Hepatocyte (in vitro differentiated cells): Measurements from ENCODE around the gene UPP1. TPM values are rescaled to one million over a fixed set of nuclear protein-coding genes. Genes with fewer than 3 reads are reported as not detected.

ENCODE experiments used
- DNase-seq: peaks from one replicate; pipeline ENCODE4 v3.0.0-alpha.2; 2016; ENCODE audit warnings: low spot score
- H2AFZ ChIP-seq: fragments of 200-600 bp; sonication (generic); 2 replicates; pipeline ENCODE4 v1.6.0; 2016; ENCODE audit warnings: antibody characterized with exemption, mild to moderate bottlenecking
- H3K27ac ChIP-seq: fragments of 200-600 bp; sonication (generic); 2 replicates; pipeline ENCODE4 v1.5.1; 2016; ENCODE audit warnings: mild to moderate bottlenecking
- H3K27me3 ChIP-seq: fragments of 200-600 bp; sonication (generic); 2 replicates; pipeline ENCODE4 v1.6.1; 2016
- H3K36me3 ChIP-seq: fragments of 200-600 bp; sonication (generic); replicated peaks from 2 replicates; pipeline ENCODE4 v1.5.1; 2016; ENCODE audit warnings: low read depth; ENCODE audit not compliant: insufficient read depth
- H3K4me1 ChIP-seq: fragments of 200-600 bp; sonication (generic); 2 replicates; pipeline ENCODE4 v1.5.1; 2016; ENCODE audit warnings: mild to moderate bottlenecking, moderate library complexity; ENCODE audit not compliant: insufficient read depth
- H3K4me2 ChIP-seq: fragments of 200-600 bp; sonication (generic); 2 replicates; pipeline ENCODE4 v1.6.0; 2016
- H3K4me3 ChIP-seq: fragments of 200-600 bp; sonication (generic); 2 replicates; pipeline ENCODE4 v1.5.1; 2016; ENCODE audit warnings: mild to moderate bottlenecking
- H3K79me2 ChIP-seq: fragments of 200-600 bp; sonication (generic); 2 replicates; pipeline ENCODE4 v1.6.0; 2017; ENCODE audit warnings: mild to moderate bottlenecking
- H3K9me2 ChIP-seq: fragments of 200-600 bp; sonication (generic); replicated peaks from 2 replicates; pipeline ENCODE4 v1.6.0; 2017; ENCODE audit warnings: mild to moderate bottlenecking; ENCODE audit not compliant: insufficient read depth
- H3K9me3 ChIP-seq: fragments of 200-600 bp; sonication (generic); 2 replicates; pipeline ENCODE4 v1.5.1; 2016; ENCODE audit warnings: low read depth, mild to moderate bottlenecking
- H4K20me1 ChIP-seq: fragments of 200-600 bp; sonication (generic); 2 replicates; pipeline ENCODE4 v1.6.0; 2016; ENCODE audit warnings: mild to moderate bottlenecking; ENCODE audit not compliant: insufficient read depth, poor library complexity, severe bottlenecking
- CTCF ChIP-seq: fragments of 200-600 bp; sonication (generic); IDR thresholded peaks from 2 replicates; pipeline ENCODE4 v1.5.1; 2016; ENCODE audit warnings: antibody characterized with exemption, mild to moderate bottlenecking; ENCODE audit not compliant: poor library complexity
- EZH2 ChIP-seq: fragments of 200-600 bp; sonication (generic); IDR thresholded peaks from 2 replicates; pipeline ENCODE4 v1.6.1; 2016; ENCODE audit warnings: antibody characterized with exemption, mild to moderate bottlenecking, borderline replicate concordance
- EZH2phosphoT487 ChIP-seq: fragments of 200-600 bp; sonication (generic); IDR thresholded peaks from one replicate; pipeline ENCODE4 v1.6.1; 2018; ENCODE audit warnings: antibody characterized with exemption, mild to moderate bottlenecking, low read depth, moderate library complexity; ENCODE audit not compliant: unreplicated experiment, severe bottlenecking
- WGBS: methylation state at CpG from one replicate; pipeline ENCODE4 v1.1.6; 2016; ENCODE audit warnings: low lambda C conversion rate; ENCODE audit errors: missing lambda C conversion rate; 5-methylcytosine and 5-hydroxymethylcytosine counted together
- polyA plus RNA-seq: library from polyadenylated mRNA; unstranded; fragments of >200 nt; fragmentation: Nextera tagmentation; extraction: Ambion mirVana; gene quantifications from 2 replicates; pipeline ENCODE4 v1.2.1, GENCODE V29; 2016
- total RNA-seq: library from RNA; depleted of rRNA; stranded (reverse); fragments of >200 nt; gene quantifications from 2 replicates; pipeline ENCODE4 v1.2.3, GENCODE V29; 2014

Gene UPP1
- total and polyA plus RNA-seq, 2 experiments from 2014 or later = 12.7 to 38.7 TPM

- Histone ChIP-seq H3K4me2 (peak overlapping the region; percentile 94), H3K9me3 (no peaks in the 10 kb centered on the region), H2AFZ (peak overlapping the region; percentile 87), H3K27me3 (no peaks in the 10 kb centered on the region), H3K79me2 (no peaks in the 10 kb centered on the region), H3K36me3 (no peaks in the 10 kb centered on the region), H3K4me3 (peak overlapping the region; percentile 90), H4K20me1 (no peaks in the 10 kb centered on the region), H3K27ac (peak overlapping the region; percentile 93), H3K4me1 (peaks cover 7% of the 10 kb centered on the region), H3K9me2 (no peaks in the 10 kb centered on the region)
- peak; percentile 62 for DNase-seq
- WGBS = 13% methylated on average over 28 of the region's 28 CpGs
- no peak for TF ChIP-seq CTCF
- no peak for TF ChIP-seq EZH2phosphoT487
- no peak for TF ChIP-seq EZH2
Measured at GRCh38 chr7:48090095-48090805, 1.2 kb downstream of the UPP1 start.

- Histone ChIP-seq H4K20me1 (no peaks in the 10 kb centered on the region), H3K4me1 (no peaks in the 10 kb centered on the region), H3K9me2 (no peaks in the 10 kb centered on the region), H3K4me3 (no peak overlapping the region), H3K36me3 (no peaks in the 10 kb centered on the region), H2AFZ (no peak overlapping the region), H3K4me2 (no peak overlapping the region), H3K79me2 (no peaks in the 10 kb centered on the region), H3K9me3 (no peaks in the 10 kb centered on the region), H3K27ac (no peak overlapping the region), H3K27me3 (no peaks in the 10 kb centered on the region)
- TF ChIP-seq EZH2phosphoT487 (no peak), EZH2 (no peak), CTCF (no peak)
- WGBS = 92% methylated on average over 10 of the region's 10 CpGs
- DNase-seq = no peak
Measured at GRCh38 chr7:48091506-48092433, 2.7 kb downstream of the UPP1 start.

- Histone ChIP-seq H4K20me1 (no peaks in the 10 kb centered on the region), H3K9me2 (no peaks in the 10 kb centered on the region), H3K27me3 (no peaks in the 10 kb centered on the region), H3K4me3 (no peak overlapping the region), H3K27ac (peak overlapping the region; percentile 75), H3K36me3 (no peaks in the 10 kb centered on the region), H3K79me2 (no peaks in the 10 kb centered on the region), H2AFZ (no peak overlapping the region), H3K9me3 (no peaks in the 10 kb centered on the region), H3K4me1 (no peaks in the 10 kb centered on the region), H3K4me2 (peak overlapping the region; percentile 15)
- DNase-seq = no peak
- TF ChIP-seq EZH2 = no peak
- no peak for TF ChIP-seq CTCF
- no peak for TF ChIP-seq EZH2phosphoT487
- 80% methylated on average over 3 of the region's 3 CpGs for WGBS
Measured at GRCh38 chr7:48094861-48095293, 5.8 kb downstream of the UPP1 start.
